Mucosa of descending colon (tissue), 3 donors: ENCODE results near the gene PTGDS. TPM values are rescaled to one million over a fixed set of nuclear protein-coding genes. Genes with fewer than 3 reads are reported as not detected.

Source experiments
- ATAC-seq: fragments of 200-7000 bp; cut with Tn5 transposase; one replicate; pipeline ENCODE4 v1.9.1; 2020; ENCODE audit warnings: mild to moderate bottlenecking, moderate library complexity
- DNase-seq, 3 donors: peaks; one replicate each; pipeline ENCODE4 v3.0.0-alpha.2; 2020
- H3K36me3 ChIP-seq: fragments of 200-600 bp; one replicate; pipeline ENCODE4 v1.8.0; 2021; ENCODE audit warnings: low read depth, mild to moderate bottlenecking
- H3K4me1 ChIP-seq: fragments of 200-600 bp; one replicate; pipeline ENCODE4 v1.8.0; 2021; ENCODE audit warnings: low read depth, mild to moderate bottlenecking
- H3K4me3 ChIP-seq: fragments of 200-600 bp; one replicate; pipeline ENCODE4 v1.8.0; 2021; ENCODE audit warnings: mild to moderate bottlenecking
- H3K9me3 ChIP-seq: fragments of 200-600 bp; one replicate; pipeline ENCODE4 v1.8.0; 2021; ENCODE audit warnings: mild to moderate bottlenecking
- CTCF ChIP-seq: fragments of 200-600 bp; IDR thresholded peaks from one replicate; pipeline ENCODE4 v1.8.0; 2022; ENCODE audit warnings: antibody characterized with exemption, mild to moderate bottlenecking
- intact Hi-C, 2 donors: fragments of 100-400 bp; cut with DNase I in 1 of 2; cut with micrococcal nuclease in 1 of 2; formaldehyde crosslinking; loops; one replicate each; pipeline versions ENCODE4 v1.11.0 to v1.11.1; 2022; cut with DNase I, micrococcal nuclease
- total RNA-seq, 3 donors: library from RNA; stranded (reverse); fragmentation: NEBNext Ultra II Directional in 2 of 3; extraction: Animal tissue kit (Norgen Biotek cat#: 25700) in 2 of 3; gene quantifications; one replicate each; pipeline versions ENCODE4 v1.2.1 to v1.2.4, GENCODE V29; 2021 to 2023
- donor health status: DM: no; HTN: no; CAD: no; lungs with moderate emphysema.
- donor health status: DM: no; HTN: no; CAD: no.
- donor health status: DM: no; HTN: yes; CAD: no.

The PTGDS gene
- total RNA-seq, 3 donors from 2014 or later = 2.5 to 45.4 (median 16.1) TPM

- ATAC-seq (no peak), DNase-seq (peak in 2 of 3 donors; percentile 28 to 44)
- TF ChIP-seq CTCF = no peak
- Histone ChIP-seq H3K4me3 (no peak overlapping the region), H3K9me3 (no peaks in the 10 kb centered on the region), H3K4me1 (peaks cover 32% of the 10 kb centered on the region), H3K36me3 (no peaks in the 10 kb centered on the region)
- intact Hi-C loops = no loop called here
Observed at GRCh38 chr9:136952876-136953770, 24.2 kb upstream of the PTGDS start.

- peak in 1 of 3 donors; percentile 28 for DNase-seq
- no peak for TF ChIP-seq CTCF
- intact Hi-C loops = no loop called here
- H3K36me3 ChIP-seq = no peaks in the 10 kb centered on the region
- H3K9me3 ChIP-seq = no peaks in the 10 kb centered on the region
- H3K4me1 ChIP-seq = peaks cover 25% of the 10 kb centered on the region
- ATAC-seq = no peak
- no peak overlapping the region for H3K4me3 ChIP-seq
Observed at GRCh38 chr9:136953771-136954269, 23.5 kb upstream of the PTGDS start.

GRCh38 chr9:136954270-136955083 lies 22.8 kb upstream of the PTGDS start:
- peaks cover 19% of the 10 kb centered on the region for H3K4me1 ChIP-seq
- intact Hi-C loops = no loop called here
- ATAC-seq (no peak), DNase-seq (peak in 2 of 3 donors; percentile 24 to 49)
- TF ChIP-seq CTCF = no peak
- no peak overlapping the region for H3K4me3 ChIP-seq
- no peaks in the 10 kb centered on the region for H3K9me3 ChIP-seq
- no peaks in the 10 kb centered on the region for H3K36me3 ChIP-seq

- peaks cover 14% of the 10 kb centered on the region for H3K4me1 ChIP-seq
- ATAC-seq = no peak
- H3K4me3 ChIP-seq = no peak overlapping the region
- no peaks in the 10 kb centered on the region for H3K9me3 ChIP-seq
- no peak for TF ChIP-seq CTCF
- no peaks in the 10 kb centered on the region for H3K36me3 ChIP-seq
- intact Hi-C loops = no loop called here
- peak in 2 of 3 donors; percentile 14 to 40 for DNase-seq
Observed at GRCh38 chr9:136955202-136955942, 21.9 kb upstream of the PTGDS start.

- DNase-seq = peak in 2 of 3 donors; percentile 22 to 37
- no peak for TF ChIP-seq CTCF
- intact Hi-C loops = no loop called here
Observed at GRCh38 chr9:136955943-136956335, 21.4 kb upstream of the PTGDS start.

More at GRCh38 chr9:136955943-136956335, 21.4 kb upstream of the PTGDS start:
- Histone ChIP-seq H3K4me1 (peaks cover 9% of the 10 kb centered on the region), H3K4me3 (no peak overlapping the region), H3K36me3 (no peaks in the 10 kb centered on the region), H3K9me3 (no peaks in the 10 kb centered on the region)
- no peak for ATAC-seq
